OCI-LY1 (cell line): ENCODE measurements around the gene DLX1.

Source experiments
- EZH2 ChIP-seq: fragments of 200-600 bp; sonication (generic), shearing (Covaris generic); IDR thresholded peaks from 2 replicates; pipeline ENCODE4 v1.8.0; 2017; ENCODE audit warnings: borderline replicate concordance, mixed run types, mild to moderate bottlenecking, antibody characterized with exemption, low read length, moderate library complexity, mixed read lengths
- TF ChIP-seq, protein P1 (sequence below): fragments of 200-600 bp; sonication (generic), shearing (Covaris generic); IDR thresholded peaks from 2 replicates; pipeline ENCODE4 v1.5.1; 2017; ENCODE audit warnings: mild to moderate bottlenecking, antibody characterized with exemption, low read length, moderate library complexity, mixed read lengths

DNA sequence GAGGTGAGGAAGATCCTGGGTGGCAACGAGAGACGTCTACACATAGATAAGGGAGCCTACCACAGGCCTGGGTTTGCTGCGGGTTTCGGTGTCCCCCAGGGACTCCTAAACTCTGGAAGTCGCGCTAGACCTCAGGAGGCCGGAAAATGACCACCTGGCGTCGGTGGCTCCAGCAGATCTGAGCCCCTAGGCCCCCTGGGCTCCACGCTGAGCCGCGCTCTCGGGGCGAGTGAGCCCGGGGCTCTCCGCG, 987 bp upstream of the DLX1 start:
- TF ChIP-seq, protein P1, sequence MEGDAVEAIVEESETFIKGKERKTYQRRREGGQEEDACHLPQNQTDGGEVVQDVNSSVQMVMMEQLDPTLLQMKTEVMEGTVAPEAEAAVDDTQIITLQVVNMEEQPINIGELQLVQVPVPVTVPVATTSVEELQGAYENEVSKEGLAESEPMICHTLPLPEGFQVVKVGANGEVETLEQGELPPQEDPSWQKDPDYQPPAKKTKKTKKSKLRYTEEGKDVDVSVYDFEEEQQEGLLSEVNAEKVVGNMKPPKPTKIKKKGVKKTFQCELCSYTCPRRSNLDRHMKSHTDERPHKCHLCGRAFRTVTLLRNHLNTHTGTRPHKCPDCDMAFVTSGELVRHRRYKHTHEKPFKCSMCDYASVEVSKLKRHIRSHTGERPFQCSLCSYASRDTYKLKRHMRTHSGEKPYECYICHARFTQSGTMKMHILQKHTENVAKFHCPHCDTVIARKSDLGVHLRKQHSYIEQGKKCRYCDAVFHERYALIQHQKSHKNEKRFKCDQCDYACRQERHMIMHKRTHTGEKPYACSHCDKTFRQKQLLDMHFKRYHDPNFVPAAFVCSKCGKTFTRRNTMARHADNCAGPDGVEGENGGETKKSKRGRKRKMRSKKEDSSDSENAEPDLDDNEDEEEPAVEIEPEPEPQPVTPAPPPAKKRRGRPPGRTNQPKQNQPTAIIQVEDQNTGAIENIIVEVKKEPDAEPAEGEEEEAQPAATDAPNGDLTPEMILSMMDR = no peak
- TF ChIP-seq EZH2 = no peak
